GM23338 (cell line): Measurements from ENCODE around the gene CCN2. TPM values are rescaled to one million over a fixed set of nuclear protein-coding genes. Genes with fewer than 3 reads are reported as not detected.

Experiments used
- ATAC-seq: fragments of 200-7000 bp; cut with Tn5 transposase; 3 replicates; pipeline ENCODE4 v1.9.1; 2020
- DNase-seq: peaks from one replicate; pipeline ENCODE4 v3.0.0-alpha.2; 2015; ENCODE audit warnings: low spot score
- H2AFZ ChIP-seq: fragments of 200-600 bp; sonication (generic); 2 replicates; pipeline ENCODE4 v1.8.0; 2016; ENCODE audit warnings: antibody characterized with exemption, mild to moderate bottlenecking, moderate library complexity
- H3F3A ChIP-seq: fragments of 200-600 bp; sonication (generic); replicated peaks from 2 replicates; pipeline ENCODE4 v1.8.0; 2017; ENCODE audit warnings: antibody characterized with exemption, mixed run types, low read depth
- H3K27ac ChIP-seq: fragments of 200-600 bp; sonication (generic); 2 replicates; pipeline ENCODE4 v1.6.1; 2016; ENCODE audit warnings: low read depth
- H3K27me3 ChIP-seq: fragments of 200-600 bp; sonication (generic); 2 replicates; pipeline ENCODE4 v1.8.0; 2016; ENCODE audit warnings: mild to moderate bottlenecking, mixed run types, moderate library complexity; ENCODE audit not compliant: insufficient read depth
- H3K36me3 ChIP-seq: fragments of 200-600 bp; sonication (generic); 2 replicates; pipeline ENCODE4 v1.8.0; 2016; ENCODE audit warnings: mild to moderate bottlenecking; ENCODE audit not compliant: insufficient read depth
- H3K4me1 ChIP-seq: fragments of 200-600 bp; sonication (generic); 2 replicates; pipeline ENCODE4 v1.8.0; 2016; ENCODE audit warnings: mild to moderate bottlenecking, moderate library complexity; ENCODE audit not compliant: insufficient read depth
- H3K4me2 ChIP-seq: fragments of 200-600 bp; sonication (generic); 2 replicates; pipeline ENCODE4 v1.7.1; 2017; ENCODE audit warnings: mixed run types
- H3K4me3 ChIP-seq: fragments of 200-600 bp; sonication (generic); 2 replicates; pipeline ENCODE4 v1.6.1; 2016; ENCODE audit warnings: mixed run types
- H3K79me2 ChIP-seq: fragments of 200-600 bp; sonication (generic); replicated peaks from 2 replicates; pipeline ENCODE4 v1.8.0; 2017; ENCODE audit warnings: mild to moderate bottlenecking; ENCODE audit not compliant: insufficient read depth
- H3K9me2 ChIP-seq: fragments of 200-600 bp; sonication (generic); 2 replicates; pipeline ENCODE4 v1.8.0; 2017; ENCODE audit not compliant: insufficient read depth
- H4K20me1 ChIP-seq: fragments of 200-600 bp; sonication (generic); replicated peaks from 2 replicates; pipeline ENCODE4 v1.8.0; 2017; ENCODE audit warnings: mild to moderate bottlenecking; ENCODE audit not compliant: insufficient read depth
- H3K27ac Mint-ChIP-seq: 2 replicates; pipeline ENCODE4 v1.8.0; 2020; ENCODE audit warnings: inconsistent platforms, mild to moderate bottlenecking, moderate library complexity, mixed read lengths
- H3K27me3 Mint-ChIP-seq: 3 replicates; pipeline ENCODE4 v1.8.0; 2022; ENCODE audit warnings: low read depth, mild to moderate bottlenecking, moderate library complexity, mixed read lengths, inconsistent platforms; ENCODE audit not compliant: insufficient read depth, poor library complexity
- H3K36me3 Mint-ChIP-seq: 3 replicates; pipeline ENCODE4 v1.8.0; 2021; ENCODE audit warnings: low read depth, mild to moderate bottlenecking, inconsistent platforms, moderate library complexity, mixed read lengths
- H3K4me1 Mint-ChIP-seq: 3 replicates; pipeline ENCODE4 v1.8.0; 2020; ENCODE audit warnings: mild to moderate bottlenecking, inconsistent platforms, mixed read lengths
- H3K4me3 Mint-ChIP-seq: 3 replicates; pipeline ENCODE4 v1.8.0; 2021; ENCODE audit warnings: moderate library complexity, mild to moderate bottlenecking, inconsistent platforms, mixed read lengths
- H3K9me3 Mint-ChIP-seq: 3 replicates; pipeline ENCODE4 v1.8.0; 2020; ENCODE audit warnings: moderate library complexity, mild to moderate bottlenecking, inconsistent platforms, mixed read lengths
- CTCF ChIP-seq, 2 experiments: fragments of 200-600 bp in 1 of 2; sonication (generic) in 1 of 2; conservative IDR thresholded peaks; 2 replicates each; pipeline versions ENCODE4 v1.5.1 to v1.6.1; 2016 to 2017; ENCODE audit warnings: antibody characterized with exemption in 2 of 2, low read depth in 2 of 2, mild to moderate bottlenecking in 2 of 2, moderate library complexity in 1 of 2
- EZH2 ChIP-seq: fragments of 200-600 bp; sonication (generic); IDR thresholded peaks from one replicate; pipeline ENCODE4 v1.8.0; 2017; ENCODE audit warnings: antibody characterized with exemption, mild to moderate bottlenecking, low read depth; ENCODE audit not compliant: unreplicated experiment
- JUNB ChIP-seq: IDR thresholded peaks from one replicate; pipeline ENCODE4 v1.6.1; 2016; ENCODE audit warnings: antibody characterized with exemption; ENCODE audit not compliant: unreplicated experiment
- POLR2AphosphoS5 ChIP-seq: IDR thresholded peaks from 2 replicates; pipeline ENCODE4 v1.6.1; 2016; ENCODE audit warnings: antibody characterized with exemption, low read depth
- REST ChIP-seq: IDR thresholded peaks from one replicate; pipeline ENCODE4 v1.6.1; 2018; ENCODE audit warnings: antibody characterized with exemption; ENCODE audit not compliant: unreplicated experiment
- ZNF462 ChIP-seq: fragments of 250-450 bp; sonication (Bioruptor Pico); IDR thresholded peaks from 2 replicates; pipeline ENCODE4 v1.5.0; 2020; ENCODE audit warnings: mild to moderate bottlenecking, moderate library complexity
- polyA plus RNA-seq: library from polyadenylated mRNA; unstranded; fragments of >200 nt; fragmentation: Nextera tagmentation; extraction: Ambion mirVana; gene quantifications from 2 replicates; pipeline ENCODE4 v1.2.1, GENCODE V29; 2016
- total RNA-seq: library from RNA; depleted of rRNA; stranded (reverse); fragments of >200 nt; shearing (Covaris generic); gene quantifications from 2 replicates; pipeline ENCODE4 v1.2.3, GENCODE V29; 2014

Gene CCN2
- total and polyA plus RNA-seq, 2 experiments from 2014 or later = 128 to 159 TPM

- Histone ChIP-seq H3F3A (peaks cover 12% of the 10 kb centered on the region), H3K4me2 (peak overlapping the region; percentile 79), H3K27ac (no peak overlapping the region), H3K9me2 (no peaks in the 10 kb centered on the region), H3K4me3 (peak overlapping the region; percentile 61), H4K20me1 (peaks cover 15% of the 10 kb centered on the region), H3K36me3 (peaks cover 19% of the 10 kb centered on the region), H3K4me1 (peaks cover 31% of the 10 kb centered on the region), H3K79me2 (peaks cover 24% of the 10 kb centered on the region), H2AFZ (no peak overlapping the region), H3K27me3 (no peaks in the 10 kb centered on the region)
- H3K27ac Mint-ChIP-seq = no peak overlapping the region
- H3K27me3 Mint-ChIP-seq = peaks cover 26% of the 10 kb centered on the region
- DNase-seq = no peak
- H3K4me1 Mint-ChIP-seq = peaks cover 54% of the 10 kb centered on the region
- peaks cover 41% of the 10 kb centered on the region for H3K36me3 Mint-ChIP-seq
- TF ChIP-seq POLR2AphosphoS5 = no peak
- no peak for TF ChIP-seq REST
- TF ChIP-seq ZNF462 (CRISPR knock-in tag) = no peak
- no peak for TF ChIP-seq CTCF (conservative IDR thresholded peaks at IDR 0.05; ENCODE audit: low read depth in 2 of 2)
- no peak for TF ChIP-seq JUNB
- TF ChIP-seq EZH2 = no peak
- peak overlapping the region; percentile 53 for H3K4me3 Mint-ChIP-seq
- H3K9me3 Mint-ChIP-seq = peaks cover 5% of the 10 kb centered on the region; the same call in 2 of the 3 replicates
- no peak for ATAC-seq
These were observed 3.0 kb downstream of the CCN2 start for GRCh38 chr6:131947986-131948661.
